ENCODE measurements around the gene KRTAP10-11.
"Not testable (repeated sequence)": the region's sequence is repeated elsewhere in the genome, so short reads cannot be mapped to it uniquely, and the experiment has no call there.

The KRTAP10-11 gene

DNA sequence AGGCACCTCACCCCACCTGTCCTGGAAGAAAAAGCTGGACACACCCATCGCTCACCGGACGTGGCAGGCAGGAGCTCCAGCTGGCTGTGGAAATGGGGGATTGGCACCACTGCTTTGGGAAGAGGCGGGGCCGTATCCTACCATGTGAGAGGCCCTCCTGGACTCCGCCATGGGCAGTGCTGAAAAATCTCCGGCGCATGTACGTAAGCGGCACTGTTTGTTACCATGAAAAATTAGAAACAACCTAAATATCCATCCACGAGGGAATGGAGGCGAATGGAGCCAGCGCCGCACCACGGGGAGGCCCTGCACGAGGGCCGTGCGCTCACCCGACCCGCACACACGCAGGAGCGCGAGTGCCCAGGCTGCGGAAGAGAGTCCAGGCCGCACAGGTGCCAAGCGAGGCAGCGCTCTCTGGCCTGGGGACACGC, 31.2 kb upstream of the KRTAP10-11 start:
- no peak for DNase-seq (ENCODE audit: low spot score)

DNA sequence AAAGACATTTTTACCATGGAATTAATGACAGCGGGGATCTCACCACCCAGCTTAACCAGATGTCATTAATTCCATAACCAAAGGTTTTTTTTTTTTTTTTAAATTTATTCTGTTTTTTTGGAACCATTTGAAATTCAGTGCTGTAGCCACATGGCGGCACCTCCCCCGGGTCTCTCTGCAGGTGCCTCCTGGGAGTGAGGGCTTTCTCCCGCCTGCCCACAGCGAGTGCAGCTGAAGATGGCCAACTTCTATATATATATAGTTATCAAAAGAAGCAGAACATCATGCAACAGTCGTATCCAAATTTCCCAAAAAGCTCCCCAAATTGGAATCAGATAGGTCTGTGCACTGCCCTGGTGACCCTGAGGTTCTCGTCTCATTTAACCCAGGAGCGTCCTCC, 30.7 kb upstream of the KRTAP10-11 start:
- no peak for DNase-seq (ENCODE audit: low spot score)

DNA sequence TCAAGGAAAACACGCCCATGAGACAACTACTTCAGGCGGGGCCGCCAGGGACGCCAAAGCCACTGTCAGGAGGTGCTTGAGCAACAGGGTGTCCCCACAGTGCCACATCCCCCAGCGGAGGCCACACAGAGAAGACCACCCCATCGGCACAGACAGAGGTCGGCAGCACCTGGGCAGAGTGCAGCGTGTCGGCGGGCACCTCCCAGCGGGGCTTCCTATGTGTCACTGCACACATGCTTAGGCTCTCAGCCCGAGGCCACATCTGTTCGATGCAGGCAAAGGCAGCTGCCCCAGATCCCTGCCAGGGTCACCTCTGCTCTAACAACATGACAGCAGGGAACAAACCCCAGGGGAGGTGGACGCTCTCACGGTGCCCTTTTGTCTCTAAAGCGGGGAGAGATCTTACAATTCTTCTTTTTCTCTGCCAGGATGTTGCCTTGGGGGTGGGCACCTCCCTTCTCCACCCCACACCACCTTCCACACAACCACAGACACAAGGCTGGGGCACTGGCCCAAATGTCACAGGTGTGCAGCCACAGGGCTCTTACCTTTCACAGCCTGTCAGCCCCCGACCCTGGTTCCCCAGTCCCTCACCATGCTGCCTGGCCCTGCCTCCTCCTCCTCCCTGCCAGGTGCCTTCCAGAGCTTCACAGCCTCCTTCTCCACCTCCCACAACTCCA, 30.2 kb upstream of the KRTAP10-11 start:
- DNase-seq (ENCODE audit: low spot score) = no peak

DNA sequence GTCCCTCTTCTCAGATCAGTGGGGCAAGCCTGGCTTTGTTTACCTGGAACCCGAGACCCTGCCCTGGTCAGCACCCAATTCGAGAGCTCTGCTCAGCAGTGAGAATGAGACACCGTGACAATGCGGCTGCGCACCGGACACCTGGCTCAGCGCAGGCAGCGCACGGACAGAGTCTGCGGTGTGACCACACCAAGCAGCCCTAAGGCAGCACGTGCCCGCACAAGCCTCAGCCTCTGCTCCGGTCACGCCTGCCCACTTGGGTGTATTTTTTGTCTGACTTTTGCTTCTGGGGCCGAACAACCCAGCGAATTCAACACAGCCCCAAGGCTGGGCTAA, 29.7 kb upstream of the KRTAP10-11 start:
- no peak for DNase-seq (ENCODE audit: low spot score)

DNA sequence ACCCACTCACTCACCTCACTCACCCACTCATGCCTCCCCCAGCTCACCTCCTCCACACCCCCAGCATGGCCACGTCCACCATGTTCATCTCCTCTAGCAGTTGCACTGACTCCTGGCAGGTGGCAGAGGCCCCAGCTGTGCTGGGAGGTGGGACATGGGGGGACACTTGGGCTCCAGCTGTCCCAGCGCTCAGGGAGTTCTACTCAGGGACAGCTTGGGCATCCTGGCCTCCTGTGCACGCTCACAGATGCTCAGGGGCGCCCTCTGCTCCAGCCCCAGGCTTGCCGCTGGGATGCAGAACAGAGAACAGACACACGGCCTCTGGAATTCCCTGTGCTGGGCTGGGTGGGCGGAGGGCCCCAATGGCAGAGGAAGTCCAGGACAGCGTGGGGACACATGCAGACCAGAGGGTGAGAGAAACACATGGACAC, 29.1 kb upstream of the KRTAP10-11 start:
- no peak for DNase-seq (ENCODE audit: low spot score)

DNA sequence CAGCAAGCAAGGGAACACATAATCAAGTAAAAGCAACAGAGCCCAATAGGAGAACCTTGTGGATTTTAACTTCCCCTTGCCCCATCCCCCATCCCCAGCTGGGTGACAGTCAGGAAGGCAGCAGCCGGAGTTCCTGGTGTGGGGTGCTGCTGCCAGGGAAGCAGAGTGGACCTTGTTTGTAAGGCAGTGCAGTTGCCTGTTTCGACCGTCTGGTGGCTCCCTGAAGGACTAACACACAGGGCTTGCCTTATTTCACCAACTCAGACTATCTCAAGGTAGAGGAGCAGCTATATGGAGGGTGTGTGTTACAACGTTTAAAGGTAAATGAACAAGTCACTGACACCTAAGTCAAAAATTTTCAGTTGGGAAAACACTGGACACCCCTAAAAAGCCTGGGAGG, 27.7 kb upstream of the KRTAP10-11 start:
- DNase-seq (ENCODE audit: low spot score) = no peak

DNA sequence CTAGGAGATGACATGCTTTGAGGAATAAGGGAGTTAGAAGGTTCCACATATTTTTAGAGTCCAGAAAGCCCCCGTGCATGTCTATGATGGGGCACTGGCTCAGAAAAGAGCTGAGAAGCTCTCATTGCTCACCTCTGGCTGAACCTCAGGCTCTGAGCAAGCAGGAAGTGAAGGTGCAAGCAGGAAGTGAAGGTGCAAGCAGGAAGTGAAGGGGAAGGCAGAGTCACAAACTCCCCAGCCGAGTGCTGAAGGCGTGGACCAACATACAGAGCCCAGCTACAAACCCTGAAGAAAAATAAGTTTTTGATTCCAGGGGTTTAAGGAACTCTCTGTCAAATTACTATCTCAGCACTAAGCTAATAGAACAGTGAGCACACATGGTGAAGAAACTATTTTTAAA, 27.3 kb upstream of the KRTAP10-11 start:
- DNase-seq (ENCODE audit: low spot score) = no peak

DNA sequence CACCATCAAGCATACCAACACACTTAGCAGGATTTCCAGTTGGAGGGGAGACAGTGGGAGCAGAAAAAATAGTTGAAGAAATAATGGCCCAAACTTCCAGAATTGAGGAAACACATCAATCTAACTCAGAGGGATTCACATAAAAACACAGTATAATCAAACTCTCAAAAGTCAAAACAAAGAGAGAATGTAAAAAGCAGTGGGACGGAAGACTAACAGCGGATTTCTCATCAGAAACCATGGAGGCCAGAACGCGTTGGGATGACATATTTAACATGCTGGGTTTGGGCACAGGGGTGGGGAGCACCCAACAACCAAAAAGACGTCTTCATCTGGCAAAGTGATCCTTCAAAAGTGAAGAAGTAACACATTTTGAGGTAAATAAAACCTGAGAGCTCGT, 26.3 kb upstream of the KRTAP10-11 start:
- DNase-seq (ENCODE audit: low spot score) = no peak

DNA sequence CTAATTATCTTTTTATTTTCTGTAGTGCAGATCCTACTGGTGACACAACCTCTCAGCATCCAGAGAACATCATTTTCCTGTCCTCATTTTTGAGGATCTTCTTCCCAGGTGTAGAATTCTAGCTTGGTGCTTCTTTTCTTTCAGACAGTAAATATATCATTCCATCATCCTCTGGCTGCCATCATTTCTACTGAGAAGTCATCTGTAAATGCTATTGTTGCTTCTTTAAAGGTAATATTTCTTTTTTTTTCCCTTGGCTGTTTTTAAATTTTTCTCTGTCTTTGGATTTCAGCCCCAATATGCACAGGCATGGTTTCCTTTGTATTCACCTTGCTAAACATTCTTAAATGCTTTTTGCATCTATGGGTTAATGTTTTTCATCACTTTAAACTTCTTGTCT, 22.6 kb upstream of the KRTAP10-11 start:
- DNase-seq (ENCODE audit: low spot score) = no peak

DNA sequence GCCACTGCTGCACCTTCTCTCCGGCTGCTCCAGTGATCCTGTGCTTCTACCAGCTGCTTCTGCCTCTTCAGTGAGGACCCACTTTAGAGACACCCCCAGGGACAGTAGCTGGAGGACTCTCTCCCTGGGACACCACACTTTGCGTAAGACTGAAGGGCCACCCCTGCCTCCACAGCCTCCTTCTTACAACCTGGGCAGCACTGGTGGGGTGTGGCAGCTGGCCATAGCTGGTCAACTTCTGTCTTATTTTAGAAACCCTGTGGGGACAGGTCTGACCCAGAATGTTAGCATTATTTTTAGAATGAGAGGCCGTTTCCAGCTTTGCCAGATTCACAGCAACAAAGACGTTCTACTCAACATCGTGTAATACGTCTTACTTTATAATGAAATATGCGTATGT, 20.5 kb upstream of the KRTAP10-11 start:
- no peak for DNase-seq (ENCODE audit: low spot score)

DNA sequence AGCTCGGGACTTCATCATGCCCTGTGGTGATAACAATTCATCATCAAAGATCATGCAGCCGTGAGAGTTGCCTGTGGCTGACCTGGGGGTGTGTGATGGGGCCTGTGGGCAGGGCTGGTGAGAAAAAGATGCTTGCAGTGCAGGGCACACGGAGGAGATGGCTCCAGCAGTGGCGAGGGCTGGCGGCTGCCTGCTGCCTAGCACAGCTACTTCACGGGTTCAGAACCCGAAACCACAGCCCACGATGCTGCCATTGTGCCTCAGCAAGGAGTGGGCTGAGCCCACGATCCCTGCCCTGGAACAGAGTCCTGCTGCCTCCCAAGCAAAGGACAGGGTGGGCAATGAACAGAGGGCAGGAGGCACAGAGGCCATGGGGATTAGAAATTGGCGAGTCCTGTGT, 20.0 kb upstream of the KRTAP10-11 start:
- DNase-seq (ENCODE audit: low spot score) = no peak

DNA sequence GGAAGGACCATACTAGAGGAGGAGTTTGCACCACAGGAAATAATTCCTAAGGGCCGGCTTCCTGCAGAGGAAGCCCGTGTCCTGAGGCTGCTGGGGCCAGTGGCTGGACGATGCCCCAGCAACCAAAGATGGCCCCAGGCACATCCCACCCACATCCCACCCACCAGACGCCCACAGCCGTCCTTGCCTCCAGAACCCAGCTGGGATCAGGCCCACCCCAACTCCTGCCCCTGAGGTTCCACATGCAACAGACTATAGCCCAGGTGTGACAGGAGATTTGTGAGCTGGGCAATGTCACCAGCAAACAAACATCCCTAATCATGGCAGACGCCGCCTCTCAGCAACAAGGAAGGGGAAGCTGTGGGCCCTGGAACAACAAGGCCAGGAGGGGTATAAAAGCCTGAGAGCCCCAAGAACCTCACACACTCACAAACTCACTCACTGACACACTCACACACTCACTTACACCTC, 19.5 kb upstream of the KRTAP10-11 start, which contains the start of gene KRTAP10-9:
TSS of gene KRTAP10-9 (plus strand) at position 421 of the 471 bp plus-strand sequence. CDS start 79 bp downstream, outside the sequence.
- DNase-seq (ENCODE audit: low spot score) = no peak

DNA sequence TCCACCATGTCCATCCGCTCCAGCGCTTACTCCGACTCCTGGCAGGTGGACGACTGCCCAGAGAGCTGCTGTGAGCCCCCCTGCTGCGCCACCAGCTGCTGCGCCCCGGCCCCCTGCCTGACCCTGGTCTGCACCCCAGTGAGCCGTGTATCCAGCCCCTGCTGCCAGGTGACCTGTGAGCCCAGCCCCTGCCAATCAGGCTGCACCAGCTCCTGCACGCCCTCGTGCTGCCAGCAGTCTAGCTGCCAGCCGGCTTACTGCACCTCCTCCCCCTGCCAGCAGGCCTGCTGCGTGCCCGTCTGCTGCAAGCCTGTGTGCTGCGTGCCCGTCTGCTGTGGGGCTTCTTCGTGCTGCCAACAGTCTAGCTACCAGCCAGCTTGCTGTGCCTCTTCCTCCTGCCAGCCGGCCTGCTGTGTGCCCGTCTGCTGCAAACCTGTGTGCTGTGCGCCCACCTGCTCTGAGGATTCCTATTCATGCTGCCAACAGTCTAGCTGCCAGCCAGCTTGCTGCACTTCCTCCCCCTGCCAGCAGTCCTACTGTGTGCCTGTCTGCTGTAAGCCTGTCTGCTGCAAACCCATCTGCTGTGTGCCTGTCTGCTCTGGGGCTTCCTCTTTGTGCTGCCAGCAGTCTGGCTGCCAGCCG, 18.9 kb upstream of the KRTAP10-11 start:
- DNase-seq (ENCODE audit: low spot score) = not testable (repeated sequence)

DNA sequence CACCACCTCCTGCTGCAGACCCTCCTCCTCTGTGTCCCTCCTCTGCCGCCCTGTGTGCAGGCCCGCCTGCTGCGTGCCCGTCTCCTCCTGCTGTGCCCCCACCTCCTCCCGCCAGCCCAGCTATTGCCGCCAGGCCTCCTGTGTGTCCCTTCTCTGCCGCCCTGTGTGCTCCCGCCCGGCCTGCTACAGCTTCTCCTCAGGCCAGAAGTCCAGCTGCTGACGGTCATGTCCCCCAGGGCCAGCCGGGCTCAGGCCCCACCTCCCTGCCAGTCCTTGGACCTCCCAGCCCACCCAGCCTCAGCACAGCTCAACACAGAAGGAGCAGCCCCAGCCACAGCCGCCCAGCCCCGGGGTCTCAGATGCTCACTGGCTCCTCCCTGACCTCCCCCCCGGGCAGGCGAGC, 18.4 kb upstream of the KRTAP10-11 start:
- DNase-seq (ENCODE audit: low spot score) = not testable (repeated sequence)

DNA sequence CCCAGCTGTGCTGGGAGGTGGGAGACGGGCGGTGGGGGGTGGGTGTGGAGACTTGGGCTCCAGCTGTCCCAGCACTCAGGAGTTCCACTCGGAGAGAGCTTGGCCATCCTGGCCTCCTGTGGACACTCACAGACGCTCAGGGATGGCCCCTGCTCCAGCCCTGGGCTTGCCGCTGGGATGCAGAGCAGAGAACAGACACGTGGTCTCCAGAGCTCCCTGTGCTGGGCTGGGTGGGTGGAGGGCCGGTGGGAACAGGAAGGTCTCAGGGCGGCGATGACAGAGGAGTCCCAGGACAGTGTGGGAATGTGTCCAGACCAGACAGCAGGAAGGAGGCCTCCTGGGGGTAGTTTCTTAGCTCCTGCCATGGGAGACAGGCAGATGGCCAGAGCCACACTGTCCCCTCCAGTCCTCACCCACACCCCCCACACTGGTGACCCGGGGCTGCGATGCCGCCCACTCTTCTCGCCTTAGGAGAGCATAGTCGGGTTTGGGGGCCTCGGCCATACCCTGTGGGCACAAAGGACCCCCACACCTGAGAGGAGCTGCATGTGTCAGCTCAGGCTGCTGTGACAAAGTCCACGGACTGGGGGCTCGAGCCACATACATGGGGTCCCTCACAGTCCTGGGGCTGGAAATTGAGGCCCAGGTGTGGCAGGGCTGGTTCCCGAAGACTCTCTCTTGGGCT, 17.4 kb upstream of the KRTAP10-11 start:
- DNase-seq (ENCODE audit: low spot score) = no peak

DNA sequence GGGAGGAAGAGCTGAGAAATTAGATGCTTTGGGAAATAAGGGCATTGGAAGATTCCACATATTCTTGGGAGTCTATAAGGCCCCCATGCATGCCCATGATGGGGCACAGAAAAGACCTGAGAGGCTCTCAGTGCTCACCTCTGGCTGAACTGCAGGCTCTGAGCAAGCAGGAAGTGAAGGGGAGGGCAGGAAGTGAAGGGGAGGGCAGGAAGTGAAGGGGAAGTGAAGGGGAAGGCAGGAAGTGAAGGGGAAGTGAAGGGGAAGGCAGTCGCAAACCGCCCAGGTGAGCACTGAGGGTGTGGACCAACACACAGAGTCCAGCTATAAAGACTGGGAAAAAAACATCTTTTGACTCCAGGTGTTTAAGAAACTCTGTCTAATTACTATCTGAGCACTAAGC, 15.8 kb upstream of the KRTAP10-11 start:
- DNase-seq (ENCODE audit: low spot score) = no peak

DNA sequence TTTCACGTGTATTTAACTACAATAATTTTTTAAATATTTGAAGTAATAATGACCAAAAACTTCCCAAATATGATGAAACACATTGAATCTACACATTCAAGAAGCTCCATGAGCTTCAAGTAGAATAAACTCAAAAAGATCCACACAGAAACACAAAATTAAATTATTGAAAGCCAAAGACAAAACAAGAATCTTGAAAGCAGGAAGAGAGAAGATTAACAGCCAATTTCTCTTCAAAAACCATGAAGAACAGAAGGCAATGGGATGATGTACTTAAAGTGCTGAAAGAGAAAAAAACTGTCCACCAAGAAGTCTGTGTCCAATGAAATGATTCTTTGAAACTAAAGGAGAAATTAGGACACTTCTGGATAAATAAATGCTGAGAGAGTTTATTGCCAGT, 14.1 kb upstream of the KRTAP10-11 start:
- no peak for DNase-seq (ENCODE audit: low spot score)

DNA sequence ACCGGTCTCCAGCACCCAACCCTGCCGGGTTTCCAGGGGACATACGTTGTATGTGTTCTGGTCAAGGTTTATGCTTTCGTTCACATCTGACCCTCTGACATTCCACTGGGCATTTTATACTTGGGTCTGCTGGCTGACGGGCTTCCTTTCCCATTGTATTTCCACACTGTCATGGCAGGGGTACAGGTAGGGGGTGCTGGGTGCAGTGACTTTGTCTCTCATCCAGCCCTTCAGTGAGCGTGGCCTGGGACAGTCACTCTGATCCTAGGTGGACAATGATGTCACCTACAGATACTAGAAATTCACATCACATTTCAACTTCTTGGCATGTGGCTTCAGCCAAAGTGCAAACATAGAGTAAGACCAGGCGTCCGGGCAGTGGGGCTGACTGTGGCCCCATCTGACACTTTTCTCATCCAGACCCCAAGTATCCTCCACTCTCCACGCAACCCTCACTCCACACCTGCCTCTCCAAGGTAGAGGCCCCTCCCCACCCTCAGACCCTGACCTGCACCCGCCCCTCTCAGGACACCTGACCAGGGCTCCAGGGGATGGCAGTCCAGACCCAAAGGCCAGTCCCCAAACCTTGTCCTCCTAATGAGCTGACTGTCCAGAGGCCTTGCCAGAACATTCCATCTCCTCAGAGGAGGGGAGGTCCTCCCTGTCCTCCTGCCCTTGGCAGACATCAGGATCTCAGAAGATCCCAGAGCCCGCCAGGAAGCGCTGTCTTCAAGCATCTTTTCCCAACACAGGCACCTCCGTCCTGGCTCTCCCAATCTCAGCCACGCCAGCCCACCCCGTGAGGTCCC, 9.8 kb upstream of the KRTAP10-11 start:
- DNase-seq (ENCODE audit: low spot score) = no peak

DNA sequence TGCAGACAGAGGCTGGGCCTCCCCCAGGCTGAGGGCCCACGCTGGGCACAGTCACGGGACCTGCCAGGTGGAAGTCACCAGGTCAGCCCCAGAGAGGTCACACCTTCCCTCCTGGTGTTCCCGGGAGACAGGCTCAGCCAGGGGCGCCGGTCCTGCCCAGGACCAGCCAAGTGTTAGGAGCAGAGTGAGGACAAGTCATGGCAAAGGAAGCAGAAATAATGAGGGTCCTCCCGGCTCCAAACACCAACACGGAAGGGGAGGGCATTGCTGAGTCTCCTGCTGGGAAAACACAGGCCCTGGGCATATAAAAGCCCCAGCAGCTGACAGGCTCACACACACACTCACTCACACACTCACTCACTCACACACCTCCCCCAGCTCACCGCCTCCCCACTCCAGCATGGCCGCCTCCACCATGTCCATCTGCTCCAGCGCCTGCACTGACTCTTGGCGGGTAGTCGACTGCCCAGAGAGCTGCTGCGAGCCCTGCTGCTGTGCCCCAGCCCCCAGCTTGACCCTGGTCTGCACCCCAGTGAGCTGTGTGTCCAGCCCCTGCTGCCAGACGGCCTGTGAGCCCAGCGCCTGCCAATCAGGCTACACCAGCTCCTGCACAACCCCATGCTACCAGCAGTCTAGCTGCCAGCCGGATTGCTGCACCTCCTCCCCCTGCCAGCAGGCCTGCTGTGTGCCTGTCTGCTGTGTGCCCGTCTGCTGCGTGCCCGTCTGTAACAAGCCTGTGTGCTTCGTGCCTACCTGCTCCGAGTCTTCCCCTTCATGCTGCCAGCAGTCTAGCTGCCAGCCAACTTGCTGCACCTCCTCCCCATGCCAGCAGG, 9.0 kb upstream of the KRTAP10-11 start, which contains the start of gene KRTAP10-10:
TSS of gene KRTAP10-10 (plus strand) at position 339 of the 833 bp plus-strand sequence. CDS start at position 401, 62 bp downstream.
- DNase-seq (ENCODE audit: low spot score) = no peak

DNA sequence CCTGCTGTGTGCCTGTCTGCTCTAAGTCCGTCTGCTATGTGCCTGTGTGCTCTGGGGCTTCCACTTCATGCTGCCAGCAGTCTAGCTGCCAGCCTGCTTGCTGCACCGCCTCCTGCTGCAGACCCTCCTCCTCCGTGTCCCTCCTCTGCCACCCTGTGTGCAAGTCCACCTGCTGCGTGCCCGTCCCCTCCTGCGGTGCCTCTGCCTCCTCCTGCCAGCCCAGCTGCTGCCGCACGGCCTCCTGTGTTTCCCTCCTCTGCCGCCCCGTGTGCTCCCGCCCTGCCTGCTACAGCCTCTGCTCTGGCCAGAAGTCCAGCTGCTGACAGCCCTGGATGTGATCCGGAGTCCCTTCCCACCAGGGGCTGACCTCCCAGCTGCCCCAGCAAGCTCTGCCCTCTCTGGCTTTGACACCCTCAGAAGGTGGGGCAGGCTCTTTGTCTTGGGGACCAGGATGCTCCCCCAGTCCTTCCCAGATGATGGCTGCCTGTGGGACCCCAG, 8.3 kb upstream of the KRTAP10-11 start:
- DNase-seq (ENCODE audit: low spot score) = not testable (repeated sequence)

Data from hematopoietic multipotent progenitor cell treated with erythropoietin and hydrocortisone succinate and interleukin-3 and kit ligand, for 17 days (in vitro differentiated cells).